Activated CD4-positive, alpha-beta T cell treated with anti-CD3 and anti-CD28 coated beads for 48 hours (primary cell): Measurements from ENCODE around the gene PHKB.
A peak's percentile ranks its signal among the peaks of the same experiment; 100 is the strongest.

ENCODE experiments used
- DNase-seq: peaks from one replicate; pipeline ENCODE4 v3.0.0-alpha.2; 2020

The PHKB gene

GRCh38 chr16:47574091-47575054 is 113.2 kb downstream of the PHKB start:
- DNase-seq: peak; percentile 68

GRCh38 chr16:47577029-47577428 is 115.9 kb downstream of the PHKB start:
- DNase-seq: no peak

GRCh38 chr16:47578033-47578432 is 116.9 kb downstream of the PHKB start:
- DNase-seq: no peak

GRCh38 chr16:47578573-47578972 is 117.4 kb downstream of the PHKB start:
- DNase-seq: no peak

- DNase-seq: no peak
These were observed 120.0 kb downstream of the PHKB start for GRCh38 chr16:47581114-47581513.

GRCh38 chr16:47584464-47585225 is 123.5 kb downstream of the PHKB start:
- no peak for DNase-seq

GRCh38 chr16:47586121-47586520 is 125.0 kb downstream of the PHKB start:
- DNase-seq: no peak

GRCh38 chr16:47590472-47590871 is 129.3 kb downstream of the PHKB start:
- DNase-seq: no peak

- DNase-seq: no peak
These were observed 131.1 kb downstream of the PHKB start for GRCh38 chr16:47592232-47592631.

GRCh38 chr16:47599512-47599911 is 138.4 kb downstream of the PHKB start:
- no peak for DNase-seq

GRCh38 chr16:47600376-47600775 is 139.2 kb downstream of the PHKB start:
- no peak for DNase-seq

GRCh38 chr16:47604306-47604705 is 143.2 kb downstream of the PHKB start:
- no peak for DNase-seq

GRCh38 chr16:47611042-47611441 is 149.9 kb downstream of the PHKB start:
- DNase-seq: no peak

- DNase-seq: no peak
These were observed 150.8 kb downstream of the PHKB start for GRCh38 chr16:47611848-47612493.

GRCh38 chr16:47612711-47613110 is 151.6 kb downstream of the PHKB start:
- DNase-seq: no peak

- no peak for DNase-seq
These were observed 152.1 kb downstream of the PHKB start for GRCh38 chr16:47613251-47613650.

- DNase-seq: no peak
These were observed 156.6 kb downstream of the PHKB start for GRCh38 chr16:47617732-47618131.

- DNase-seq: no peak
These were observed 161.5 kb downstream of the PHKB start for GRCh38 chr16:47622451-47623176.

GRCh38 chr16:47624563-47624962 is 163.4 kb downstream of the PHKB start:
- no peak for DNase-seq

- DNase-seq: no peak
These were observed 164.0 kb downstream of the PHKB start for GRCh38 chr16:47625115-47625567.

GRCh38 chr16:47626246-47626645 is 165.1 kb downstream of the PHKB start:
- DNase-seq: no peak

- no peak for DNase-seq
These were observed 166.0 kb downstream of the PHKB start for GRCh38 chr16:47627085-47627639.
